NCI-H226 (cell line): ENCODE results near the gene SMYD5.
A peak's percentile ranks its signal among the peaks of the same experiment; 100 is the strongest.

Source experiments
- DNase-seq: peaks from one replicate; pipeline ENCODE4 v3.0.0-alpha.2; 2015

Gene SMYD5

GRCh38 chr2:73208258-73208657 lies 5.8 kb upstream of the SMYD5 start:
- DNase-seq: no peak

- DNase-seq: no peak
Measured at GRCh38 chr2:73210019-73210418, 4.0 kb upstream of the SMYD5 start.

- DNase-seq: no peak
Measured at GRCh38 chr2:73210696-73211095, 3.3 kb upstream of the SMYD5 start.

GRCh38 chr2:73212098-73212447 lies 2.0 kb upstream of the SMYD5 start:
- no peak for DNase-seq

GRCh38 chr2:73212448-73213176 lies 1.4 kb upstream of the SMYD5 start:
- DNase-seq: peak; percentile 51

- no peak for DNase-seq
Measured at GRCh38 chr2:73215254-73215653, 1.2 kb downstream of the SMYD5 start.

GRCh38 chr2:73217160-73217559 lies 3.1 kb downstream of the SMYD5 start:
- no peak for DNase-seq

GRCh38 chr2:73217826-73218225 lies 3.8 kb downstream of the SMYD5 start:
- no peak for DNase-seq

- peak; percentile 75 for DNase-seq
Measured at GRCh38 chr2:73218298-73218697, 4.3 kb downstream of the SMYD5 start.

- DNase-seq: no peak
Measured at GRCh38 chr2:73223821-73224220, 9.8 kb downstream of the SMYD5 start.

- no peak for DNase-seq
Measured at GRCh38 chr2:73225513-73226360, 11.7 kb downstream of the SMYD5 start.

GRCh38 chr2:73227086-73227485 lies 13.0 kb downstream of the SMYD5 start:
- no peak for DNase-seq

GRCh38 chr2:73228631-73229030 lies 14.6 kb downstream of the SMYD5 start:
- no peak for DNase-seq

- no peak for DNase-seq
Measured at GRCh38 chr2:73232403-73233153, 18.5 kb downstream of the SMYD5 start.

- DNase-seq: peak; percentile 100
Measured at GRCh38 chr2:73233154-73233931, 19.3 kb downstream of the SMYD5 start, which contains the start of gene PRADC1. PRADC1 (minus strand) TSS chr2:73233239; CDS start chr2:73233160, 79 bp downstream.

- peak; percentile 89 for DNase-seq
Measured at GRCh38 chr2:73233932-73234832, 20.1 kb downstream of the SMYD5 start, which contains the start of gene CCT7. CCT7 (plus strand) TSS chr2:73234308; CDS start chr2:73234379, 71 bp downstream.

- DNase-seq: no peak
Measured at GRCh38 chr2:73235315-73236028, 21.4 kb downstream of the SMYD5 start.

GRCh38 chr2:73237168-73237567 lies 23.1 kb downstream of the SMYD5 start:
- no peak for DNase-seq

- no peak for DNase-seq
Measured at GRCh38 chr2:73238149-73238548, 24.1 kb downstream of the SMYD5 start.

- DNase-seq: no peak
Measured at GRCh38 chr2:73238976-73239375, 24.9 kb downstream of the SMYD5 start.

GRCh38 chr2:73239776-73240175 lies 25.7 kb downstream of the SMYD5 start:
- peak; percentile 28 for DNase-seq
